Esophagus squamous epithelium (tissue), 4 donors: Measurements from ENCODE around the gene WDPCP.

Source experiments
- CTCF ChIP-seq, 6 experiments: fragments of 450-650 bp in 4 of 6; fragments of 200-600 bp in 2 of 6; sonication (generic) in 2 of 6; IDR thresholded peaks; one replicate each; pipeline ENCODE4 v1.5.1; 2016 to 2019; ENCODE audit warnings: antibody characterized with exemption in 6 of 6, mild to moderate bottlenecking in 4 of 6, moderate library complexity in 4 of 6
- POLR2A ChIP-seq, 4 donors: fragments of 450-650 bp; IDR thresholded peaks; one replicate each; pipeline ENCODE4 v1.6.1; 2017; ENCODE audit warnings: antibody characterized with exemption in 4 of 4, mild to moderate bottlenecking in 4 of 4, moderate library complexity in 3 of 4

DNA sequence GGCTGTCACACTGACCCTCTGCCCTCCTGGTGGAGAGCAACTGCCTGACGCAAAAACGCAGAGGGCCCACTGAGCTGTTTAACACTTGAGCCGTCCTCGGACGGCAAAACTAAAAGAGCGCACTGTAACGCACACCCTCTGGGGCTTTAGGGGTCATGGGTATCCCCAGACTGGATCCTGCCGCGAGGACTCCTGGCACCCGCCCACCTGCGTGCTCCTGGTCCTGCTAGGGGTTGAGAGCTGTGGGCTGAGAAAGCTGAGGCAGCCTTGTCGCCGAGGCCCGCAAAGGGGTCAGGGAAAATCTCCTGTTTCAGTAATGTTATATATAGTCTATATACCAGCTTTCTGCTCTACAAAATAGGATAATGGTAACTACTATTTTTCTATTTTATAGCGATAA, 39.6 kb upstream of the WDPCP start:
- TF ChIP-seq POLR2A (IDR thresholded peaks at IDR 0.05) (no peak), CTCF (IDR thresholded peaks at IDR 0.05) (no peak)
